HepG2 (cell line): ENCODE measurements around the gene NKD1. TPM values are rescaled to one million over a fixed set of nuclear protein-coding genes. Genes with fewer than 3 reads are reported as not detected.
A peak's percentile ranks its signal among the peaks of the same experiment; 100 is the strongest.

Experiments used
- ATAC-seq: fragments of 200-7000 bp; cut with Tn5 transposase; 3 replicates; pipeline ENCODE4 v1.9.1; 2020; ENCODE audit warnings: mild to moderate bottlenecking, moderate library complexity
- BruUV-seq: library from RNA; stranded (reverse); fragments of 400-500 nt; replicated peaks from 2 replicates; lab custom pipeline; 2021; lab: Mats Ljungman, UMichigan
- CTCF ChIA-PET: fragments of 300-600 bp; formaldehyde crosslinking; extraction: SDS; loops from one replicate; lab custom pipeline; 2021; ENCODE audit warnings: low total read pairs, inconsistent platforms, low intra/inter-chr PET ratio; lab: Yijun Ruan, JAX
- POLR2A ChIA-PET: fragments of 350-600 bp; sonication (Branson Sonifier 250); formaldehyde crosslinking; loops from one replicate; lab custom pipeline; 2020; ENCODE audit warnings: antibody characterized with exemption, inconsistent platforms; lab: Yijun Ruan, JAX
- DNase-seq: peaks from one replicate; pipeline ENCODE4 v3.0.0-alpha.2; 2015; ENCODE audit warnings: low spot score
- FAIRE-seq: peaks from 3 replicates; lab custom pipeline; 2011; peaks lifted over from hg19 to GRCh38; lab: Jason Lieb, UNC
- H2AFZ ChIP-seq: one replicate; pipeline ENCODE4 v1.6.1; 2011; ENCODE audit warnings: low read length, inconsistent platforms
- H3K27ac ChIP-seq: fragments of 300-600 bp; 3 replicates; pipeline ENCODE4 v1.8.0; 2011; ENCODE audit warnings: mixed run types, mild to moderate bottlenecking, mixed read lengths, low read length, inconsistent platforms; ENCODE audit not compliant: insufficient read depth; ENCODE audit errors: extremely low read length
- H3K27me3 ChIP-seq, 2 experiments: fragments of 200-600 bp in 1 of 2; 2 replicates in 1 of 2; 3 replicates in 1 of 2; pipeline versions ENCODE4 v1.6.0 to v1.8.0; 2011; ENCODE audit warnings: low read length in 2 of 2, mild to moderate bottlenecking in 2 of 2, moderate library complexity in 2 of 2, inconsistent platforms in 1 of 2; ENCODE audit not compliant: insufficient read depth in 2 of 2, control insufficient read depth in 1 of 2
- H3K36me3 ChIP-seq, 2 experiments: fragments of 200-600 bp in 1 of 2; replicated peaks in 1 of 2; 2 replicates in 1 of 2; 3 replicates in 1 of 2; pipeline versions ENCODE4 v1.5.1 to v1.8.0; 2011; ENCODE audit warnings: low read length in 2 of 2, inconsistent platforms in 1 of 2; ENCODE audit not compliant: insufficient read depth in 2 of 2, control insufficient read depth in 1 of 2
- H3K4me1 ChIP-seq: 2 replicates; pipeline ENCODE4 v1.5.1; 2012; ENCODE audit warnings: low read length, inconsistent platforms; ENCODE audit not compliant: insufficient read depth
- H3K4me2 ChIP-seq: 2 replicates; pipeline ENCODE4 v1.6.0; 2011; ENCODE audit warnings: low read depth, low read length, inconsistent platforms
- H3K4me3 ChIP-seq, 3 experiments: fragments of 200-600 bp in 1 of 3; sonication (generic), shearing (Covaris generic) in 1 of 3; replicated peaks in 1 of 3; 2 replicates each; pipeline ENCODE4 v1.5.1; 2011 to 2016; ENCODE audit warnings: low read length in 3 of 3, inconsistent platforms in 2 of 3, low read depth in 2 of 3, mild to moderate bottlenecking in 2 of 3, control low read depth in 1 of 3, mixed read lengths in 1 of 3; ENCODE audit not compliant: insufficient read depth in 1 of 3
- H3K79me2 ChIP-seq: one replicate; pipeline ENCODE4 v1.6.1; 2011; ENCODE audit warnings: low read length, inconsistent platforms; ENCODE audit not compliant: insufficient read depth
- H3K9ac ChIP-seq: 2 replicates; pipeline ENCODE4 v1.6.0; 2011; ENCODE audit warnings: mild to moderate bottlenecking, low read depth, low read length, inconsistent platforms; ENCODE audit not compliant: insufficient read depth
- H3K9me3 ChIP-seq: 2 replicates; pipeline ENCODE4 v1.5.1; 2012; ENCODE audit warnings: mild to moderate bottlenecking, low read length
- H4K20me1 ChIP-seq: 2 replicates; pipeline ENCODE4 v1.6.0; 2011; ENCODE audit warnings: inconsistent platforms, mild to moderate bottlenecking, low read length, moderate library complexity; ENCODE audit not compliant: insufficient read depth
- POLR2A ChIP-seq, 2 experiments: IDR thresholded peaks; 2 replicates each; pipeline ENCODE4 v1.6.1; 2011; ENCODE audit warnings: low read depth in 2 of 2, low read length in 2 of 2, mild to moderate bottlenecking in 1 of 2, moderate library complexity in 1 of 2; ENCODE audit not compliant: insufficient read depth in 1 of 2
- RBFOX2 ChIP-seq: fragments of 200-400 bp; formaldehyde crosslinking; IDR thresholded peaks from 2 replicates; pipeline ENCODE4 v1.6.1; 2017; ENCODE audit warnings: low read depth, mild to moderate bottlenecking, low read length
- RBM22 ChIP-seq: fragments of 200-400 bp; formaldehyde crosslinking; optimal IDR thresholded peaks from 2 replicates; pipeline ENCODE3; 2017; ENCODE audit warnings: mild to moderate bottlenecking, low read length, moderate library complexity
- SMAD9 ChIP-seq: sonication (generic); formaldehyde crosslinking; IDR thresholded peaks from 2 replicates; pipeline ENCODE4 v1.5.1; 2020; ENCODE audit warnings: mild to moderate bottlenecking, missing genetic modification reagents
- ZBTB42 ChIP-seq: sonication (generic); formaldehyde crosslinking; IDR thresholded peaks from 2 replicates; pipeline ENCODE4 v1.5.0; 2020; ENCODE audit warnings: mild to moderate bottlenecking, missing genetic modification reagents
- ZC3H4 ChIP-seq: sonication (generic); formaldehyde crosslinking; IDR thresholded peaks from 2 replicates; pipeline ENCODE4 v1.4.0; 2020; ENCODE audit warnings: missing genetic modification reagents, borderline replicate concordance
- ZSCAN12 ChIP-seq: sonication (generic); formaldehyde crosslinking; IDR thresholded peaks from 2 replicates; pipeline ENCODE4 v1.9.0; 2021; ENCODE audit warnings: mild to moderate bottlenecking, missing genetic modification reagents
- ZSCAN21 ChIP-seq: sonication (generic); formaldehyde crosslinking; IDR thresholded peaks from 2 replicates; pipeline ENCODE4 v1.8.0; 2022; ENCODE audit warnings: mild to moderate bottlenecking, missing genetic modification reagents, moderate library complexity, borderline replicate concordance
- WGBS: methylation state at CpG from one replicate; pipeline ENCODE4 v1.1.6; 2017; ENCODE audit warnings: low lambda C conversion rate; 5-methylcytosine and 5-hydroxymethylcytosine counted together
- in situ Hi-C: cut with HindIII; loops from 2 replicates; pipeline ENCODE4 v1.10.0; 2017; ENCODE audit warnings: low pct_unique_long_range_greater_than_20kb; ENCODE audit not compliant: extremely low pct_ligation_motif_present
- intact Hi-C: fragments of 100-400 bp; cut with micrococcal nuclease; formaldehyde crosslinking; loops from one replicate; pipeline ENCODE4 v1.10.0; 2022; ENCODE audit not compliant: unreplicated experiment
- polyA plus RNA-seq, 8 experiments: library from polyadenylated mRNA; depleted of rRNA in 3 of 8; stranded (reverse) in 7 of 8; unstranded in 1 of 8; fragments of >200 nt; fragmentation: Illumina TruSeq in 4 of 8; extraction: Trizol in 4 of 8; gene quantifications; 2 replicates each; pipeline versions ENCODE4 v1.2.1 to v1.2.3, GENCODE V29; 2011 to 2016; ENCODE audit warnings: low read depth in 4 of 8, missing spikeins in 1 of 8, mixed read lengths in 1 of 8; ENCODE audit not compliant: insufficient read depth in 1 of 8
- total RNA-seq, 5 experiments: library from RNA; depleted of rRNA; stranded (reverse); fragments of >200 nt; fragmentation: Illumina TruSeq; extraction: Trizol; gene quantifications; 2 replicates each; pipeline ENCODE4 v1.2.3, GENCODE V29; 2016; ENCODE audit warnings: low read depth in 1 of 5

The NKD1 gene
- total and polyA plus RNA-seq, 2 of the 13 experiments (the other 11 are each of a cell fraction or from before 2014, with no cell fraction given), result 70.4 to 121 TPM

DNA sequence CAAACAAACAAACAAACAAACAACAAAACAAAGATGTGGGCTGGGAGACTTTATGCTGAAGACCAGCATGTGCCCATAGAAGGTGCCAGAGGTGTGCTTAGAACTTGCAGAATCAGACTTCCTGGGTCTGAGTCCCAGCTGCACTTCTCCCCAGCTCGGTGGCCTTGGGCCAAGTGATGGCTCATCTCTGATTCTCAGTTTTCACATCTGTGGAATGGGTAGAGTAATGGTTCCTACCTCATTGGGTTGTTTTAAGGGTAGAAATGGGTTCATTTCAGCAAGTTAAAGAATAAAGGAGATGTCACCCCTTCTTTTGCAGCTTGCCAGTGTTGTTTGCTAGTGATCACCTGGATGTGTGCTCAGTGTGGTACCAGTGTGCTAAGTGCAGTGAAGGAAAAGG, 10.7 kb downstream of the NKD1 start (continued):
- TF ChIP-seq ZBTB42 (CRISPR knock-in tag), result no peak
- TF ChIP-seq ZC3H4 (CRISPR knock-in tag), result peak; percentile 81
- TF ChIP-seq ZSCAN21, result no peak
- TF ChIP-seq ZSCAN12 (CRISPR knock-in tag), result no peak

DNA sequence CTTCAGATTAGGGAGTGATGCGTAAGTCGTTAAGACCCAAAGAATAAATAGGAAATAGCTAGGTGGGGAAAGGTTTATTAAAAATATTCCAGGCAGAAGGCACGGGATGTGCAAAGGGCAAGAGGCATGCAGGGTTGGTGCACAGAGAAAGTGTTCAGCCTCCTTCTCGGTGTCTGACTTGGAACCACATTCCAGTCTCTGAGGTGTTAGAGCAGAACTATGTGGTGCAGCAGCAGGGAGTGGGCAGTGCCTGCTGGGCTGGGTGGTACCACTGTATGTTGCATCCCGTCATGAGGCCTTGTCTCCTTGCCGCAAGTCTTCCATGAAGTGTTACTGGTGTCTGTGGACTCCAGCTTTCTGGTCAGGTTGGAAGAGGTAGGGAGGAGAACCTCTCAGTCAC, 11.1 kb downstream of the NKD1 start:
- no peak overlapping the region for H3K27ac ChIP-seq
- peaks cover 99% of the 10 kb centered on the region for H4K20me1 ChIP-seq
- H3K9ac ChIP-seq, result no peak overlapping the region
- in situ Hi-C loops (no loop called here), intact Hi-C loops (no loop called here)
- no TSS peak for BruUV-seq
- peak overlapping the region in 1 of 3 experiments; percentile 0; a peak in 1 of 6 replicates for H3K4me3 ChIP-seq
- H3K27me3 ChIP-seq, result no peaks in the 10 kb centered on the region
- ChIA-PET CTCF (no interaction called here), POLR2A (interaction anchor here (1.1 to 4.7 kb wide), 3 partner anchors 9 to 12 kb away, joined by 3 to 31 read pairs (median 8); partner anchors contain the start of gene NKD1)
- no peak overlapping the region for H3K4me2 ChIP-seq
- peaks cover 67 to 94% of the 10 kb centered on the region in 2 experiments for H3K36me3 ChIP-seq
- peaks cover 91% of the 10 kb centered on the region for H3K4me1 ChIP-seq
- H2AFZ ChIP-seq, result no peak overlapping the region
- H3K79me2 ChIP-seq, result peaks cover 96% of the 10 kb centered on the region
- ATAC-seq, result no peak; the same call in 2 of the 3 replicates
- WGBS, result 96% methylated on average over 6 of the region's 6 CpGs
- TF ChIP-seq RBFOX2 (peak; percentile 65), POLR2A (IDR thresholded peaks at IDR 0.05; ENCODE audit: insufficient read depth in 1 of 2, low read depth in 2 of 2, low read length in 2 of 2) (peak in 1 of 2 experiments; percentile 55; a peak in 1 of 4 replicates), RBM22 (peak; percentile 80), SMAD9 (CRISPR knock-in tag) (no peak)
- H3K9me3 ChIP-seq, result no peaks in the 10 kb centered on the region
- no peak for DNase-seq
- FAIRE-seq, result no peak
